Epidermal melanocyte (primary cell): Measurements from ENCODE around the gene SMCO3.

Source experiments
- DNase-seq: peaks from one replicate; pipeline ENCODE4 v3.0.0; 2011; ENCODE audit warnings: low spot score; ENCODE audit not compliant: insufficient read length

Gene SMCO3

GRCh38 chr12:14828892-14829291 lies 14.9 kb upstream of the SMCO3 start:
- DNase-seq, result peak; percentile 23

DNA sequence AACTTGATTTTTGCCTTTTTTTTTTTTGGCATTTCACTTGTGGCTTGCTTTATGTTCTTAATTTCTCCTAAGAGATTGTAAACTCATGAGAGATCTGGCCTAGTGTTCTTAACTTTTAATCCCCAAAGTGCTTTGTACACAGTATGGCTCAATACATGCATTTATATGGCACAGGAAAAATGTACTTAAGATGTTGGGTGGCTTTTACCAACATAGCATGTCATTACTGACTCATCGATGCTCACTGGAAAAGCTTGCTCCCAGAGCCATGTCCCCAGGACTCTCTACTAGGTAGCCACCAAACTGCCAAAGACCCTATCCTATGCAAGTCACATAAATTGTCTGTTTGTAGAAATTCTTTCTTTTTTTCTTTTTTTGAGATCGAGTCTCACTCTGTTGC lies 13.1 kb upstream of the SMCO3 start:
- no peak for DNase-seq

DNA sequence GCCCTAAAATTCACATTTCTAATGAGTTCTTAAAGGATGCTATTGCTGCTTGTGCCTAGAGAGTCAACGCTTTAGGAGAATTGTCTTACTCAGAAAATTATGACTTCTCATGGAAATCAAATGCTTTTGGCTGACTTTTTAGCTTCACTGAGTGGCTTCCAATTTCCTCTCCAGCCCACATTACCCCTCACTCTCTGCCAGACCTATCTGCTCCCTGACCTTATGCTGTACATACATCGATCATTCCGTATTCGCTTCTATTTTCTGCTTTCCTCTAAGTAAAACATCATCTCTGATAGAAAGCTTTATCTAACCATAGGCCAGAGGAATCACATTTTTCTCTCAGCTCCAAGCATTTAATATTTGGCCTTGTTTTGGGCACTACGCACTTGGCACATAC lies 12.5 kb upstream of the SMCO3 start:
- no peak for DNase-seq

DNA sequence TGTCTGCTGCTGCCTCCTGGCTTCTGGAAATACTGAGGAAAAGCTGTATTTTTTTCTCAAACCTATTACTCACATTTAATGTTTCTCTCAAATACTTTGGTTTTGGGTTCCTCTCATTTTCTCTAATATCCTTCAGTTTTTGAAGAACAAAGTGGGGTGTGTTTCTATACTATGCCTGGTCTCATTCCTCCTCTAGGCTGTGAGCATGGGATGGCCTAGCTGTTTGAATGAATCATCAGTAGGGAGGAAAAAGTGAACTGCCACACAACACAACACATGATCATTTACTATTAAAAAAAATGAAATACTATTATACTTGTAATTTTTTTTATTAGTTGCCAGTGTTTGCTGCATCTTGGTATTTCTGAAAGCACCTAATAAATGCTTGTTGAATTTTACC lies 11.3 kb upstream of the SMCO3 start:
- no peak for DNase-seq

GRCh38 chr12:14824012-14824634 lies 10.1 kb upstream of the SMCO3 start:
- DNase-seq, result no peak

GRCh38 chr12:14811486-14811885 lies 2.5 kb downstream of the SMCO3 start:
- DNase-seq, result no peak

DNA sequence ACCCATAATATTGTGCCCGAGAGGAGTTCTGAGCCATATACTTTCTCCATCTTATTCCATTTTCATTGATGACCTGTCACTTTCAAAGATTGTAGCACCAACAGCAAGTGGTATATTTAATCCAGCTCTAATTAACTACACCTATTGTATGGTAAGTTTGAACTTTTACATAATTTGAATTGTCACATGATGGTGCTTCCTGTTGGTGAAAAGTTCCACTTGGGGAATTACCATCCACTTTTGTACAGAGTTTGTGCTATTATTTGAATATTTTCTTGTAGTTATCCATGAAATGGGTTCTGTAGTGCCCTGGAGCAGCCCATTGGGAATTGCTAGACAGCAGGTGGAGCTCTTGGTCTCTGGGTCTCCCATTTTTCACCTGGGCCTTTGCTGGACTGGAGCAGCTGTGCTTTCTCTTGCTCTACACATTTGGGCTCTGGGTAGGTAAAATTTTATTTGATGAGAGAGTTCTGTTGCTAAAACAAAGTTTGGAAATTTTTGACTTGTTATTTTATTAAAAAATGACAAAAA lies 3.0 kb downstream of the SMCO3 start:
- no peak for DNase-seq

DNA sequence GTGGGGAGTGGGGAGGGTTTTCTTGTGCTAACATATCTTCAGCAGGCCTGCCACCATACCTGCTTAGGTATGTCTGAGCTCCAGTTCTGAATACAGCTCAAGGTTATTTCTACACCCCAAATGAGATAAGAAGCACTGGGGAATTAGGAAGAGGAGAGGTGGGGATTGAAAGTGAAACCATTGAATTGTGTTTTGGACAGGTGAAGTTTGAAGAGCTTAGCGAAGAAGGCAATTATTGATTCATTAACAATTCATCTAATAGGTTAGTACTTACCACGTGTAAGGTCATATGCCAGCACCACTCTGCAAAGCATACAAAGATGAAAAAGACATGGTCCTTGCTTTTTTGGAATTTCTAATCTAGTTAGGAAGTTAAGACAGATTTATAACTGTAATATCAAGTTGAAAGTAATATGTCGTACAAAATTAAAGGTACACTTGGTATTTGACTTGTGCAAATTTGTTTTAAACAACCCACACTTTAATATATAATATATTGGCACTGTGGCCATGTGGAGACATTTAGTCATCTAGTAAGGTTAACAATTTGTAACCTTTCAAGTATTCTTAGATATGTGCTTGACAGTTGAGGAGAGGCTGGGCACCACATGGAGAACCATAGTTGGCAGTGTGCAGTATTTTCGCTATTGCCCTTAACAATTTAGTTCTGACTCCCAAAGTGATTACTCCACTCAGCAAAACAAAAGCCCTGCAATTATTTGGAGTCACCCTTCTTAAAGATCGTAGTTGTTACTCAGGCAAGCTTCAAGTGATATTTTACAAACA lies 3.6 kb downstream of the SMCO3 start:
- no peak for DNase-seq

GRCh38 chr12:14803830-14804160 lies 10.2 kb downstream of the SMCO3 start:
- no peak for DNase-seq

DNA sequence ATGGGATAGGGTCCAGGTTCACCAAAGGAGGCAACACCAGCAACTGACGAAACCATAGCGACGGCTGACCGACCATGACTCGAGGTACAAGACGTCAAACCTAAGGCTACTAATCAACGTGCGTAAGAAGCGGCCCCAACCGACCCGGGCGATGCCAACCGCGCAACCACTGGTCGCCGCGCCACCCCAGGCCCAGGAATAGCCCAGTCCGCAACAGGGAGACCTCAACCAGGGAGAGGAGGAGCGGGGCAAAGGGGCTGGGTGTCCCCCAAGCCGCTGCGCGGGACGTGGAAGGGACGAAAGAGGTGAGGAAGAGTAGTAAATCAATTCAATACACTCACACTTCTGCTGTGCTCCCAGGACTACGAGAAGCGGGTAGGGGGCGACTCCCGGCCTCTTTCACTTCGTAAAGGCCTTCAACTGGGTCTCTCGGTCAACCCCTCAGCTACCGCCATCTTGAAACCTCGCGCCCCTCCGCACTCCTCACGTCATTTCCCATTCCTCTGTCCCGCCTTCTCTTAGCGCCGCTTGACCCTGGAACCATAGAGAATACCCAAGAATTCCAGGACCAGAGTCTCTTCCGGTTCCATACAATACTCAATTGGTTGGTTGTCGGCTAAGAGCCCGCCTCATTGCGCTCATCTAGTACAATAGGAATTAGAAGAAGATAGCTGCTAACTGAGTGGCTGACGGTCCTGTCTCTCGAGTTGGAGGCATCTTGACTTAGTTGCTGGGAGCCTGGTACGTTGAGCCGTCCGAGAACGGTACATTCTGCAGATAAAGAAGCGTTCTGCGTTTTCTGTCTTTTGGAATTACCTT lies 10.8 kb downstream of the SMCO3 start, which contains the start of the genes C12orf60 and WBP11:
TSS of gene C12orf60 (plus strand) at position 660 of the 819 bp plus-strand sequence. CDS start 19,266 bp downstream, outside the sequence.
TSS of gene WBP11 (minus strand) at position 468 of the 819 bp plus-strand sequence. CDS start 2,095 bp downstream, outside the sequence.
- DNase-seq, result peak; percentile 97

GRCh38 chr12:14802721-14803010 lies 11.3 kb downstream of the SMCO3 start:
- DNase-seq, result no peak

DNA sequence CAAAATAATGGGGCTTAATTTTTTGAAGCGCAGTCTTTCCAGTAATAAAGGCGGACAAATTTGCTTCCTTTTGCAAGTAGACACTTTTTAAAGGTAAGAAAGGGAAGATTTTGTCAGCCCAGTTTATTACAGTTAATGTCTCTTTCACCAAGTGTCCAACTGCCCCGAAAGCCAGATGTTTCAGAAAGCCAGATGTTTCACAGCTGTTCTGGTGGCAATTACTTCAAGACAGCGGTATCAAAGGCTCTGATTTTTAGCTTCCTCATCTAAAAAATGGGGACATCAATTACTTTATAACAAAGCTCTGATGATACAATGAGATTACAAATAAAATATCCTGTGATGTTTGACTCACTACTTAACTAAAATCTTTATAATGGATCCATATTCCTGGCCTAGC lies 11.7 kb downstream of the SMCO3 start:
- no peak for DNase-seq

GRCh38 chr12:14795028-14795448 lies 18.9 kb downstream of the SMCO3 start:
- no peak for DNase-seq

GRCh38 chr12:14785568-14785967 lies 28.4 kb downstream of the SMCO3 start:
- DNase-seq, result no peak

GRCh38 chr12:14784471-14784870 lies 29.5 kb downstream of the SMCO3 start:
- DNase-seq, result no peak

DNA sequence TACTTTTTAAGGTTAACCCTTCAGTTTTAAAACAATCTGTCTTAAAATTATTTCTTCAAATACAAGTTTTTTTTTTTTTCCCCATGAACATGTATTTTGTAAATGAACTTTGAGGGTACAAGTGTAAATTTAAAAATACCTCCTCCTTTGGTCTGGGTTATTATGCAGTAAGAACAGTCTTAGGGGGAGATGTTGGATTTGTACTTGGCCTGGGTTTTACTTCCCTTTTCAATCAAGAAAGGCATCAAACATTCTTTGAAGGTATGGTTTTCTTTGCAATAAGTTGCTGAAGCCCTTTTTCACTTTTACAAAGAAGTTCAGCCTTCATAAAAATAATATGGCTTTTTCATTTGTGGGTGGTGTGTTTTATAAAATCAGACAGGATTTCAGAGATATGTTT lies 31.2 kb downstream of the SMCO3 start:
- no peak for DNase-seq

DNA sequence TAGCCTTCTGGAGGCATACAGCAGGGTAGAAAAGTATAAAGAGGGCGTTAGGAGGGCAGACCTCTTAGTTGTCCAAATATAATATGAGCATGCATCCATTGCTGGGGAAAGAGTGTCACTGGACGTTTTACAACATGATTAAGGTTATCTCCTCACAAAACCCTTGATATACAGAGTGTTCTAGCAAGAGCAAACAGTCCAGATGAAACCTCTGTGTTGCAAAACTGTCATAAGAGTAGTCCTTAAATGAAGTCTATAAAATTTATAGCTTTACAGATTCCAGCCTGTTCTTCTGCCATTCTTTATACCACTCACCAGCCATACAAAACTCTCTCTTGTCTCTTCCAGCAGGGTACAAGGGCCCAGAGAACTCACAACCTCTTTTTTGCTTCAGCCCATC lies 32.4 kb downstream of the SMCO3 start:
- DNase-seq, result no peak

DNA sequence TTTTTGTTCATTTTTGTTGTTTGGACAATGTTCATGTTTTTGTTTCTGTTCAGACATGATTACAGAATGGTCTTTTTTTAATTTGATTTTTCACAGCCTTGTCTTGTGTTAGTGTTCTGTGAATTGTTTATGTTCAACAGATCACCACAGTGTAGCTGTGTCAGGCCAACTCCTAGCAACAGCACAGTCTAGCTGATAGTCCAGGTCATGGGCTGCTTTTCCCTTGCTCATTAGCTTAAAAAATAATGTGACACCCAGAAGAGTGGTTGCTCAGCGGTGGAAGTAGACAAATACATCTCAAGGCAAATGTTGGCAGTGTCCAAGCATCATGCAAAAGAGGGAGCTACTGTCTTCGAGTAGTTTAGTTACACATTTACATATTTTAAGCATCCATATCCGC lies 33.1 kb downstream of the SMCO3 start:
- DNase-seq, result no peak

DNA sequence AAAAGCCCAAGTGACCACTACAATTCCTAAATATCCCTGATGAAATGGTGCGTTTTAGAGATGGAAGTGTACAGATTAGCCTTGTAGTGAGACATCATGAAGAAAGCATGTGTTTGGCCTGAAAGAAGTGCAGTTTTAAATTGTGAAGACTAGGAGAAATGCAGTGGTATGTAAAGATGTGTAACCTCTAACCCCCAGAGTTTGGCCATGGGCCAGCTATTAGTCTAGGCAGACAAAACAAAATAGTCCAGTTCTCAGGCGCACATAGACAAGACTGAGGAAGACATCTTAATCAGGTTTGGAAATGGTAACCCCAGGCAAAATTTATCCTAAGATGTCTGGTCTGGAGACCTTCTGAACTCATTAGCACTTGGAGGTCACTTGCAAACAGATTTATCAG lies 34.1 kb downstream of the SMCO3 start:
- no peak for DNase-seq

DNA sequence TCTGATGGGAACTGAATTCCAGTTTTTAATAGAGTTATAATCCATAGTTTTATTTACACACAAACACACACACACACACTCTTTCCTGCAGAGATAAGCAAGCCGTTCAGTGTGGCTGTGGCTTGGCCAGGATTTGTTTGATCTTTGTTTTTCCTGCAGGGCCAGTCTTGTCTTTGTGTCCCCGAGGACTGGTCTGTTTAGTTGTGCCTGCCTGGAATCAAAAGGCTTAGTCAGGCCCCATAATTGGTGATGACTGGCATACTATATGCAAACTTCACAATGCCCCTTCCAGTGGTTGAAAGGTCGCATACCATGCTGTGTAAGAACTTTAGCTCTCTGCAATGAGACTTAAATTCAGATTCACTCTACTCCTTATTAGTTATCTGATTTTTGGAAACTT lies 36.7 kb downstream of the SMCO3 start:
- DNase-seq, result no peak

DNA sequence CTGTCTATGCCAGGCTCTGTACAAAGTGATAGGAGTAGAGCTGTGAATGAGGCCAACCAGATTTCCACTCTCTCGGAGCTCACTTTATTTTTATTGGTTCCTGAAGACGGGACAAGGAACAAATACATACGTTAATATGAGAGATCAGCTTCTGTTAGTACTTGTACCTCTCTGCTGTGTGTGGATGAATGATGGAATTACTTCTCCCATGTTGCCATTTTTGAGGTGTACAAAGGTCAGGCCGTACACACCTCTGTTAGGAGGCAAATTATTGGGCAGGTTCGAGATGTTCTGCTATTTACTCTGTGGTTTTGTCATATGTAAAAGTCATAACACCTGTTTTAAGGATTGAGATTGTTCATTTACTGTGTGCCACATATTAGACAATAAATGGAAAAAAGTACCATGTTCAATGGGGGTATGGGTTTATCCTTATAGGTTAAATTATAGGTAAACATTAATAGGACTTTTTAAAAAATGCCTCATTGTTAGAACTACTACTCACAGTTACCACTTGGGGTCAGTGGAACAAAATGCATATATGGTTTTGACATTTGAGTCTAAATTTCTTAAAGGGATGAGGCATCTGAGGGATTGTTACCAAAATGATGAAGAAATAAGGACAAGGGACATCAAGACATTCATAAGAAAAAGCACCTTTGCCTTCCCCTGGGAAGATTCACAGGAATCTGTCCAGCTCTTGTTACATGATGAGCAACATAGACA lies 37.6 kb downstream of the SMCO3 start:
- no peak for DNase-seq

DNA sequence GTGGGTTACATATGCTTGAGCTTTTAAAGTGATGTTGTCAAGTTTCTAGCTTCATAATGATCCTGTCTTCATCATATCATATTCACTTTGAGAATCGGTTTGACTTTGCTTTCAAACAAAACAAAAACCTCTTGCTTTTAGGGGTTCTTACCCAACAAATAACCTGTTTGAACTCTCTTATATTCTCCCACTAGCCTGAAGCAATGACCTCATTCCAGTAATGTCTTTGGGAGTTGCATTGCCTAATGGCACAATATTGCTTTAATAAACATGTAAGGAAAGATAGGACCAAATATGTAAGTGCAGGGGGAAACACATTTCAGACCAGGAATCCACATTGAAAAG lies 38.4 kb downstream of the SMCO3 start:
- DNase-seq, result no peak
